Measurements from ENCODE around the gene ATP13A3. TPM values are rescaled to one million over a fixed set of nuclear protein-coding genes. Genes with fewer than 3 reads are reported as not detected.

Gene ATP13A3
- total and polyA plus RNA-seq, 2 experiments from 2014 or later = 20.0 to 202 TPM

DNA sequence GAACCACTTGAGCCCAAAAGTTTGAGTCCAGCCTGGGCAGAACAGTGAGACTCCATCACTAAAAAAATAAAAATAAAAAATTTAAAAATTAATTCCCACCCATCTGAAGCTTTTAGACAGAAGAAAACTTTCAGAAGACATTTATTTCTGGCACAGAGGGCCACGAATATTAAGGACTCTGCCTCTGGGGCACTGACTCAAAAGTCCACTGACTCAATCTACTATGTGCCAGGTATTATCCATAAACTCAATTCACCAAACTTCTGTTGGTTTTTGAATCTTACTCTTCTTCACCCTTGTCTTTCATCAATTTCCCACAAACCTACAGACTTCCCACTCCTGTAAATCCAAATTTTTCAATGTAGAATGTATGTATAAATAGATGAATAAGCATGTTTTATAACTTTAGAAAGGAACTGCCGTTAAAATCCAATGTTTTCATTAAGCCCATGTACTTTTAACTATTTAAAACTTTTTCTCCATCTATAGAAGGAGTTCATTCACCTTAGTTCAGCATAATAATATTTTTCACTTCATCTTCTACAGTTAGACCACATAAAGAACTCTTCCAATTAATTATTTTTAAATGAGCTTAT, 19.9 kb downstream of the ATP13A3 start:
- Histone ChIP-seq H3K9me2 (ENCODE audit: insufficient read depth) (no peaks in the 10 kb centered on the region), H3K4me1 (ENCODE audit: insufficient read depth) (no peaks in the 10 kb centered on the region), H3K36me3 (ENCODE audit: insufficient read depth) (no peaks in the 10 kb centered on the region), H3K27ac (ENCODE audit: low read depth) (no peak overlapping the region), H3F3A (replicated peaks; ENCODE audit: low read depth) (no peaks in the 10 kb centered on the region), H2AFZ (no peak overlapping the region), H3K4me2 (no peak overlapping the region), H3K4me3 (no peak overlapping the region), H3K79me2 (replicated peaks; ENCODE audit: insufficient read depth) (peaks cover 100% of the 10 kb centered on the region), H4K20me1 (replicated peaks; ENCODE audit: insufficient read depth) (peaks cover 17% of the 10 kb centered on the region), H3K27me3 (ENCODE audit: insufficient read depth) (no peaks in the 10 kb centered on the region)
- no peaks in the 10 kb centered on the region for H3K27me3 Mint-ChIP-seq (ENCODE audit: insufficient read depth, low read depth, poor library complexity)
- no peak for ATAC-seq
- 0 out of 3 replicates have a peak, but pooled peaks cover 2% of the 10 kb centered on the region for H3K9me3 Mint-ChIP-seq
- no peak overlapping the region for H3K4me3 Mint-ChIP-seq
- peaks cover 10% of the 10 kb centered on the region for H3K4me1 Mint-ChIP-seq
- TF ChIP-seq CREB1 (CRISPR knock-in tag; IDR thresholded peaks at IDR 0.05; ENCODE audit: low read depth) (no peak), JUNB (IDR thresholded peaks at IDR 0.05; ENCODE audit: unreplicated experiment) (no peak)
- TF ChIP-seq, protein P1, sequence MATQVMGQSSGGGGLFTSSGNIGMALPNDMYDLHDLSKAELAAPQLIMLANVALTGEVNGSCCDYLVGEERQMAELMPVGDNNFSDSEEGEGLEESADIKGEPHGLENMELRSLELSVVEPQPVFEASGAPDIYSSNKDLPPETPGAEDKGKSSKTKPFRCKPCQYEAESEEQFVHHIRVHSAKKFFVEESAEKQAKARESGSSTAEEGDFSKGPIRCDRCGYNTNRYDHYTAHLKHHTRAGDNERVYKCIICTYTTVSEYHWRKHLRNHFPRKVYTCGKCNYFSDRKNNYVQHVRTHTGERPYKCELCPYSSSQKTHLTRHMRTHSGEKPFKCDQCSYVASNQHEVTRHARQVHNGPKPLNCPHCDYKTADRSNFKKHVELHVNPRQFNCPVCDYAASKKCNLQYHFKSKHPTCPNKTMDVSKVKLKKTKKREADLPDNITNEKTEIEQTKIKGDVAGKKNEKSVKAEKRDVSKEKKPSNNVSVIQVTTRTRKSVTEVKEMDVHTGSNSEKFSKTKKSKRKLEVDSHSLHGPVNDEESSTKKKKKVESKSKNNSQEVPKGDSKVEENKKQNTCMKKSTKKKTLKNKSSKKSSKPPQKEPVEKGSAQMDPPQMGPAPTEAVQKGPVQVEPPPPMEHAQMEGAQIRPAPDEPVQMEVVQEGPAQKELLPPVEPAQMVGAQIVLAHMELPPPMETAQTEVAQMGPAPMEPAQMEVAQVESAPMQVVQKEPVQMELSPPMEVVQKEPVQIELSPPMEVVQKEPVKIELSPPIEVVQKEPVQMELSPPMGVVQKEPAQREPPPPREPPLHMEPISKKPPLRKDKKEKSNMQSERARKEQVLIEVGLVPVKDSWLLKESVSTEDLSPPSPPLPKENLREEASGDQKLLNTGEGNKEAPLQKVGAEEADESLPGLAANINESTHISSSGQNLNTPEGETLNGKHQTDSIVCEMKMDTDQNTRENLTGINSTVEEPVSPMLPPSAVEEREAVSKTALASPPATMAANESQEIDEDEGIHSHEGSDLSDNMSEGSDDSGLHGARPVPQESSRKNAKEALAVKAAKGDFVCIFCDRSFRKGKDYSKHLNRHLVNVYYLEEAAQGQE (IDR thresholded peaks at IDR 0.05; ENCODE audit: unreplicated experiment) = no peak
- no peak overlapping the region for H3K27ac Mint-ChIP-seq
- peaks cover 4% of the 10 kb centered on the region; the same call in 2 of the 3 replicates for H3K36me3 Mint-ChIP-seq (ENCODE audit: low read depth)
- DNase-seq (ENCODE audit: low spot score) = no peak

DNA sequence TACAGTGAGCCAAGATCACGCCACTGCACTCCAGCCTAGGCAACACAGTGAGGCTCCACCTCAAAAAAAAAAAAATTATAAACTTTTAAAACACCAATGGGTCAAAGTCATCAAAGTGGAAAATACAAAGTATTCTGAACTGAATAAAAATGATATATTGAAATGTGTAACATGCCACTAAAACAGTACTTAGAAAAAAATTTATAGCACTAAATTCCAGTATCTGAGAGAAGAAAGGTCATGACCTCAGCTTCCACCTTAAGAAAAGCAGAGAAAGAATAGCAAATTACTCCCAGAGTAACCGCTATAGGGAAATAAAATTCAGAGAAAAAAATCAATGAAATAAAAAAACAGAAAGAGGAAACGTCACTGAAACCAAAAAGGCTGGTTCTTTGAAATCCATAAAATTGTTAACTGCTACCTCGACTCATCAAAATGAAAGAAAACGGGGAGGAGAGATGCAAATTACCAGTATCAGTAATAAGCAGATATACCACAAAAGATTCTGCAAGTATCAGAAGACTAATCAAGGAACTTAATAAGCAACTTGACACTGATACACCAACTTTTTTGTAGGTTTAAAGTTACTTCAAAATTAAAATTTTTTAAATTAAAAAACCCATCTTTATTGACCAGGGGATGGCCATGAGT, 20.8 kb downstream of the ATP13A3 start:
- H3K27ac Mint-ChIP-seq = no peak overlapping the region
- Histone ChIP-seq H4K20me1 (replicated peaks; ENCODE audit: insufficient read depth) (peaks cover 18% of the 10 kb centered on the region; the same call in 1 of the 2 replicates), H3K79me2 (replicated peaks; ENCODE audit: insufficient read depth) (peaks cover 99% of the 10 kb centered on the region)

More for the DNA sequence above, 20.8 kb downstream of the ATP13A3 start:
- no peaks in the 10 kb centered on the region for H3K9me2 ChIP-seq (ENCODE audit: insufficient read depth)
- no peaks in the 10 kb centered on the region for H3F3A ChIP-seq (replicated peaks; ENCODE audit: low read depth)
- DNase-seq (ENCODE audit: low spot score) (no peak), ATAC-seq (no peak)
- H3K4me2 ChIP-seq = no peak overlapping the region
- 0 out of 3 replicates have a peak, but pooled peaks cover 2% of the 10 kb centered on the region for H3K9me3 Mint-ChIP-seq
- no peak overlapping the region for H3K27ac ChIP-seq (ENCODE audit: low read depth)
- H3K4me3 Mint-ChIP-seq = no peak overlapping the region
- no peaks in the 10 kb centered on the region for H3K27me3 ChIP-seq (ENCODE audit: insufficient read depth)
- H3K36me3 Mint-ChIP-seq (ENCODE audit: low read depth) = peaks cover 8% of the 10 kb centered on the region; the same call in 2 of the 3 replicates
- peaks cover 4% of the 10 kb centered on the region for H3K4me1 Mint-ChIP-seq
- H3K27me3 Mint-ChIP-seq (ENCODE audit: insufficient read depth, low read depth, poor library complexity) = no peaks in the 10 kb centered on the region
- H3K36me3 ChIP-seq (ENCODE audit: insufficient read depth) = no peaks in the 10 kb centered on the region
- H3K4me1 ChIP-seq (ENCODE audit: insufficient read depth) = no peaks in the 10 kb centered on the region
- TF ChIP-seq, protein P1 (IDR thresholded peaks at IDR 0.05; ENCODE audit: unreplicated experiment) = no peak
- TF ChIP-seq JUNB (IDR thresholded peaks at IDR 0.05; ENCODE audit: unreplicated experiment) = no peak
- TF ChIP-seq POLR2AphosphoS5 (IDR thresholded peaks at IDR 0.05; ENCODE audit: low read depth) = no peak
- no peak for TF ChIP-seq ZNF331 (CRISPR knock-in tag; IDR thresholded peaks at IDR 0.05; ENCODE audit: low read depth)
- no peak for TF ChIP-seq ZNF114 (CRISPR knock-in tag; IDR thresholded peaks at IDR 0.05)
- TF ChIP-seq, protein P2, sequence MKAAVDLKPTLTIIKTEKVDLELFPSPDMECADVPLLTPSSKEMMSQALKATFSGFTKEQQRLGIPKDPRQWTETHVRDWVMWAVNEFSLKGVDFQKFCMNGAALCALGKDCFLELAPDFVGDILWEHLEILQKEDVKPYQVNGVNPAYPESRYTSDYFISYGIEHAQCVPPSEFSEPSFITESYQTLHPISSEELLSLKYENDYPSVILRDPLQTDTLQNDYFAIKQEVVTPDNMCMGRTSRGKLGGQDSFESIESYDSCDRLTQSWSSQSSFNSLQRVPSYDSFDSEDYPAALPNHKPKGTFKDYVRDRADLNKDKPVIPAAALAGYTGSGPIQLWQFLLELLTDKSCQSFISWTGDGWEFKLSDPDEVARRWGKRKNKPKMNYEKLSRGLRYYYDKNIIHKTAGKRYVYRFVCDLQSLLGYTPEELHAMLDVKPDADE (IDR thresholded peaks at IDR 0.05) = no peak
- no peak for TF ChIP-seq EZH2phosphoT487 (IDR thresholded peaks at IDR 0.05; ENCODE audit: unreplicated experiment)
- TF ChIP-seq NANOG (IDR thresholded peaks at IDR 0.05; ENCODE audit: borderline replicate concordance) = no peak
- TF ChIP-seq STAT1 (IDR thresholded peaks at IDR 0.05; ENCODE audit: unreplicated experiment) = no peak
- H2AFZ ChIP-seq = no peak overlapping the region
- no peak overlapping the region for H3K4me3 ChIP-seq
